Urothelium cell line (cell line): ENCODE data around the gene ZBTB34.
"Not testable (repeated sequence)": the region's sequence is repeated elsewhere in the genome, so short reads cannot be mapped to it uniquely, and the experiment has no call there.

Source experiments
- DNase-seq: peaks from one replicate; pipeline ENCODE4 v3.0.0; 2011; ENCODE audit warnings: low spot score, mixed read lengths
- FAIRE-seq: peaks from 2 replicates; lab custom pipeline; 2011; peaks lifted over from hg19 to GRCh38; lab: Jason Lieb, UNC

The ZBTB34 gene

GRCh38 chr9:126860077-126860756 is at the start of gene ZBTB34:
Gene ZBTB34, plus strand, starts transcription at chr9:126860639. Its CDS starts 18,761 bp downstream, at chr9:126879400.
- DNase-seq (peak; percentile 82), FAIRE-seq (no peak)

- no peak for DNase-seq
- no peak for FAIRE-seq
Measured at GRCh38 chr9:126813072-126813471, 47.4 kb upstream of the ZBTB34 start.

- DNase-seq (no peak), FAIRE-seq (no peak)
Measured at GRCh38 chr9:126814091-126814490, 46.3 kb upstream of the ZBTB34 start.

GRCh38 chr9:126817615-126818014 is 42.8 kb upstream of the ZBTB34 start:
- DNase-seq, FAIRE-seq: not testable (repeated sequence)

- DNase-seq: no peak
- no peak for FAIRE-seq
Measured at GRCh38 chr9:126818482-126818881, 42.0 kb upstream of the ZBTB34 start.

GRCh38 chr9:126819482-126819881 is 41.0 kb upstream of the ZBTB34 start:
- DNase-seq: no peak
- FAIRE-seq: no peak

GRCh38 chr9:126822278-126822677 is 38.2 kb upstream of the ZBTB34 start:
- DNase-seq: no peak
- no peak for FAIRE-seq

- DNase-seq (no peak), FAIRE-seq (no peak)
Measured at GRCh38 chr9:126822873-126823272, 37.6 kb upstream of the ZBTB34 start.

- DNase-seq, FAIRE-seq: not testable (repeated sequence)
Measured at GRCh38 chr9:126824052-126824451, 36.4 kb upstream of the ZBTB34 start.

GRCh38 chr9:126827227-126827626 is 33.2 kb upstream of the ZBTB34 start:
- no peak for FAIRE-seq
- no peak for DNase-seq

GRCh38 chr9:126829035-126829434 is 31.4 kb upstream of the ZBTB34 start:
- FAIRE-seq: no peak
- no peak for DNase-seq

GRCh38 chr9:126830827-126831226 is 29.6 kb upstream of the ZBTB34 start:
- FAIRE-seq (no peak), DNase-seq (no peak)

- FAIRE-seq (no peak), DNase-seq (no peak)
Measured at GRCh38 chr9:126832440-126832839, 28.0 kb upstream of the ZBTB34 start.

GRCh38 chr9:126833020-126833419 is 27.4 kb upstream of the ZBTB34 start:
- DNase-seq (no peak), FAIRE-seq (no peak)

- DNase-seq: no peak
- no peak for FAIRE-seq
Measured at GRCh38 chr9:126833710-126834345, 26.6 kb upstream of the ZBTB34 start.

- FAIRE-seq: no peak
- no peak for DNase-seq
Measured at GRCh38 chr9:126834672-126835071, 25.8 kb upstream of the ZBTB34 start.

GRCh38 chr9:126836216-126836615 is 24.2 kb upstream of the ZBTB34 start:
- DNase-seq: no peak
- no peak for FAIRE-seq

GRCh38 chr9:126838055-126838811 is 22.2 kb upstream of the ZBTB34 start:
- no peak for FAIRE-seq
- no peak for DNase-seq

GRCh38 chr9:126838895-126839294 is 21.5 kb upstream of the ZBTB34 start:
- DNase-seq (no peak), FAIRE-seq (no peak)

- FAIRE-seq: no peak
- DNase-seq: no peak
Measured at GRCh38 chr9:126839301-126839700, 21.1 kb upstream of the ZBTB34 start.

GRCh38 chr9:126842220-126842842 is 18.1 kb upstream of the ZBTB34 start:
- DNase-seq (no peak), FAIRE-seq (no peak)
